ENCODE data around the gene CYS1.

- peak in 2 of 3 experiments; percentile 55 to 58; a peak in 2 of 4 replicates for TF ChIP-seq CTCF (IDR thresholded peaks at IDR 0.05; ENCODE audit: control extremely low read depth in 1 of 3, insufficient read depth in 1 of 3, low read depth in 1 of 3, low read length in 3 of 3)
- no peak for TF ChIP-seq PHF8 (conservative IDR thresholded peaks at IDR 0.05; ENCODE audit: low read depth, low read length)
- no peak for TF ChIP-seq HDAC6 (IDR thresholded peaks at IDR 0.05; ENCODE audit: low read depth, low read length)
- TF ChIP-seq MAFK (IDR thresholded peaks at IDR 0.05; ENCODE audit: low read depth, low read length): no peak
- no peak for TF ChIP-seq POLR2AphosphoS5 (IDR thresholded peaks at IDR 0.05; ENCODE audit: low read depth, low read length)
- no peak for TF ChIP-seq EZH2 (IDR thresholded peaks at IDR 0.05; ENCODE audit: low read depth, low read length, severe bottlenecking)
- TF ChIP-seq JUN (IDR thresholded peaks at IDR 0.05; ENCODE audit: low read depth, low read length): no peak
- peak; percentile 65 to 70 for TF ChIP-seq RAD21 (IDR thresholded peaks at IDR 0.05 in 1 of 2, conservative IDR thresholded peaks at IDR 0.05 in 1 of 2; ENCODE audit: low read depth in 2 of 2, low read length in 2 of 2)
- TF ChIP-seq HDAC2 (IDR thresholded peaks at IDR 0.05; ENCODE audit: borderline replicate concordance in 1 of 2, low read depth in 2 of 2, low read length in 2 of 2): no peak
- no peak for TF ChIP-seq RFX5 (IDR thresholded peaks at IDR 0.05; ENCODE audit: borderline replicate concordance, low read depth, low read length)
These were observed 31.6 kb downstream of the CYS1 start for GRCh38 chr2:10048501-10049171.

Measured in H1 (cell line).